Ammon's horn (tissue), 1 donor: Measurements from ENCODE around the gene CYP27B1.

ENCODE experiments used
- DNase-seq: peaks from one replicate; pipeline ENCODE4 v3.0.0-alpha.2; 2016; ENCODE audit warnings: low spot score

CYP27B1 gene

GRCh38 chr12:57766464-57767304 lies at the start of gene CYP27B1:
Gene CYP27B1 (minus strand): TSS chr12:57767078. CDS start chr12:57767041, 37 bp downstream.
- no peak for DNase-seq

- DNase-seq, result no peak
These were observed 49.4 kb upstream of the CYP27B1 start for GRCh38 chr12:57816001-57816854.

GRCh38 chr12:57815177-57816000 lies 48.5 kb upstream of the CYP27B1 start:
- no peak for DNase-seq

GRCh38 chr12:57813971-57814772 lies 47.3 kb upstream of the CYP27B1 start:
- DNase-seq, result no peak

- no peak for DNase-seq
These were observed 46.5 kb upstream of the CYP27B1 start for GRCh38 chr12:57813111-57813970.

- no peak for DNase-seq
These were observed 44.3 kb upstream of the CYP27B1 start for GRCh38 chr12:57811028-57811755.

GRCh38 chr12:57810450-57810849 lies 43.6 kb upstream of the CYP27B1 start:
- no peak for DNase-seq

- DNase-seq, result no peak
These were observed 42.5 kb upstream of the CYP27B1 start for GRCh38 chr12:57809425-57809824.

- no peak for DNase-seq
These were observed 41.5 kb upstream of the CYP27B1 start for GRCh38 chr12:57808351-57808750.

- no peak for DNase-seq
These were observed 40.4 kb upstream of the CYP27B1 start for GRCh38 chr12:57807285-57807684.

- no peak for DNase-seq
These were observed 39.8 kb upstream of the CYP27B1 start for GRCh38 chr12:57806677-57807076.

GRCh38 chr12:57803319-57803893 lies 36.5 kb upstream of the CYP27B1 start:
- DNase-seq, result peak; percentile 49

- DNase-seq, result no peak
These were observed 35.7 kb upstream of the CYP27B1 start for GRCh38 chr12:57802607-57803006.

GRCh38 chr12:57800965-57801364 lies 34.1 kb upstream of the CYP27B1 start:
- no peak for DNase-seq

GRCh38 chr12:57797933-57798332 lies 31.1 kb upstream of the CYP27B1 start:
- no peak for DNase-seq

- no peak for DNase-seq
These were observed 30.1 kb upstream of the CYP27B1 start for GRCh38 chr12:57796996-57797395.

- DNase-seq, result no peak
These were observed 28.5 kb upstream of the CYP27B1 start for GRCh38 chr12:57795354-57795753.

- DNase-seq, result no peak
These were observed 27.0 kb upstream of the CYP27B1 start for GRCh38 chr12:57793920-57794319.

- DNase-seq, result no peak
These were observed 17.0 kb upstream of the CYP27B1 start for GRCh38 chr12:57783861-57784260.
